Peyer's patch (tissue), 4 donors: ENCODE results near the gene CSMD2.

Experiments
- CTCF ChIP-seq, 6 experiments: fragments of 450-650 bp in 4 of 6; fragments of 200-600 bp in 2 of 6; sonication (generic) in 1 of 6; IDR thresholded peaks; one replicate each; pipeline ENCODE4 v1.5.1; 2017 to 2019; ENCODE audit warnings: antibody characterized with exemption in 6 of 6, mild to moderate bottlenecking in 3 of 6, moderate library complexity in 1 of 6
- POLR2A ChIP-seq, 2 donors: fragments of 450-650 bp; IDR thresholded peaks; one replicate each; pipeline ENCODE4 v1.5.1; 2017; ENCODE audit warnings: antibody characterized with exemption in 2 of 2, mild to moderate bottlenecking in 2 of 2, moderate library complexity in 2 of 2

- TF ChIP-seq CTCF (IDR thresholded peaks at IDR 0.05) (no peak), POLR2A (IDR thresholded peaks at IDR 0.05) (no peak)
Observed at GRCh38 chr1:34100332-34100731, 64.7 kb downstream of the CSMD2 start.
